GM19467 (cell line): Measurements from ENCODE around the gene MYL12A.
"Not testable (repeated sequence)": the region's sequence is repeated elsewhere in the genome, so short reads cannot be mapped to it uniquely, and the experiment has no call there.

Experiments
- ATAC-seq: cut with Tn5 transposase; IDR thresholded peaks from one replicate; pipeline ENCODE4 v1.9.1; 2021; ENCODE audit warnings: mild to moderate bottlenecking, moderate library complexity; ENCODE audit not compliant: unreplicated experiment

Gene MYL12A

DNA sequence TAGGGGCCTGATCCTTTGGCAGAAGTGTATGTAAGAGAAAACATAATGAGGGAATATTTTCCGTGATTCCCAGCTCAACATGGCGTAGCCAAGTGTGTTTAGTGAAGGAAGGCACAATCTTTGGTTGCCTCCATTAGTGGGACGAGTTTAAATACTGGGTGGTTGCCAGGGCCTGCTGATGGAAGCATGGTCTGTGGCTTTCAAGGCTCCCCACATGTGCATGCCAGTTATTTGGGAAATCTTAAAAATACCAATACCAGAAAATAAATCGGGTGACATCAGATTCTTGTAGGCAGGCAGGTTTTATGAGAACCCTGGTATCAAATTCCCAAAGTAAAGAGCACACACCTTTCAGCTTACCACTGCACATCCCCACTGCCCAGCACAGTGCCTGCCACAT is 7.1 kb downstream of the MYL12A start:
- ATAC-seq: no peak

DNA sequence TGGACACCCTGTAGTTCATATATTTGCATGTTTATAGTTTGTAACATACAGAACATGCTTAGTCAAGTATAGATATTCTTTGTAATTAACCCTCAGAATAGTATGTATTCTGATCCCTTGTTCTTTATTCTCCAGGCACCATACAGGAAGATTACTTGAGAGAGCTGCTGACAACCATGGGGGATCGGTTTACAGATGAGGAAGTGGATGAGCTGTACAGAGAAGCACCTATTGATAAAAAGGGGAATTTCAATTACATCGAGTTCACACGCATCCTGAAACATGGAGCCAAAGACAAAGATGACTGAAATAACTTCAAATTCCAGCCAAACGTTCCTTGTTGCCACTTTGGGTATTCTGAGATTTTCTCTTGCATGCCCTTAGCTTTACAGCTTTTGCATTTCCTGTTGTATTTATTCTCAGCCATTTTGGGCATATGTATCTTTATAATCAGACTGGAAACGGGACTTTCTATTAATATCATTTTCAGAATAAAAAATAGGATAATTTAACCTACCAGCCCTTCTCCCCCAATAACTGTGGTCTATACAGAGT is 8.1 kb downstream of the MYL12A start:
- no peak for ATAC-seq

DNA sequence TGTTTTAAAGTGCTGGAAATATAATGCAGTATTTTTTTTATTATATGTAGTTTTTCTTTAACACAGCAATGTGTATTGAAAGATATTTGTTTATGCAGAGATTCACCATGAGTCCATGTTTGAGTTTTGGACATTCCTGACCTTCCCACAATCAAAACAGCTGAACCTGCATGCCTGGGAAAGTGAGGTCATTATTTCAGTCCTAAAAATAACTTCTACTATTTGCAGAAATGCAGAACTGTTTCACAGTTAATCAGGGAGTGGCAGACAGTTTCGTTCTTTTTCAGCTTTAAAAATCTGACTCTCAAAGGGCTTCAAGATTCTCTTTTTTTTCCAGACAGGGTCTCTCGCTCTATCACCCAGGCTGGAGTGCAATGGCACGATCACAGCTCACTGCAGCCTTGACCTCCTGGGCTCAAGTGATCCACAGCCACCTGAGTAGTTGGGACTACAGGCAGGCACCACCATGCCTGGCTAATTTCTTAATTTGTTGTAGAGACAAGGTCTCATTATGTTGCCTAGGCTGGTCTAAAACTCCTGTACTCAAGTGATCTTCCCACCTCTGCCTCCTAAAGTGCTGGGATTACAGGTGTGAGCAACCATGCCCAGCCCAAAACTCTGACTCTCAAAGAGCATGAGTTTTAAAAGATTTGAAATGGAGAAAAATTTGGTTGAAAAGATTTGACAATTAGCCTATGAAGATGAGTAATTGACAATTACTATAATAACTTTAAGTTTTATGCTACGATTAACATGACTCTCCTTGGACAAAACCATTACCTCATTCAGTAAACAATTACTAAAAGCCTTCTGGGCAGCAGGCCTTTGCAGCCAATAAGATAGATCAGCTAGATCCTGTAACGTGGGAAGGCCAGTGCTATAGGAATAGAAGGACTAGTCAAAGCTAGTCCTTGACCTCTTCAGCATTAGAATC is 9.4 kb downstream of the MYL12A start:
- no peak for ATAC-seq

DNA sequence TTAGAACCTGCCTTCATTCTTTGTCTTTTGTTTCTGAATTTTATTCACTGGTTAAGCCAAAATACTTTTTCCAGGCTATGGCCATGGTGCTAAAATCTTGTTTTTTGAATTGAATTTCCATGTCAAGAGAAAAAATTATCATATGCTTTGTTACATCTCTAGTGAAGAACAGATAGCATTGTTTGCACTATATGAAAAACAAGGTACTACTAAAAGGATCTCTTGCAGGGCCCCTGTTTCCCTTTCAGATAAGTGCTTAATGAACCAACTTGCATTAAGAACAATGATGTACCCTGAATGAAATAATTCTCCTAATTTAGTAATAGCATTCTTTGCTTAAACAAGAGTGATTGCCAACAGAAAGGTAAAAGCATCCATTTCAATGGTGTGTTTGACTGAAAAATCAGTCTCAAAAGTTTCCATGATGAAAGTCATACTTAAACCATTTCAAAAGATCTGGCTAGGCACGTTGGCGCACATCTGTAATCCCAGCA is 10.1 kb downstream of the MYL12A start:
- no peak for ATAC-seq

DNA sequence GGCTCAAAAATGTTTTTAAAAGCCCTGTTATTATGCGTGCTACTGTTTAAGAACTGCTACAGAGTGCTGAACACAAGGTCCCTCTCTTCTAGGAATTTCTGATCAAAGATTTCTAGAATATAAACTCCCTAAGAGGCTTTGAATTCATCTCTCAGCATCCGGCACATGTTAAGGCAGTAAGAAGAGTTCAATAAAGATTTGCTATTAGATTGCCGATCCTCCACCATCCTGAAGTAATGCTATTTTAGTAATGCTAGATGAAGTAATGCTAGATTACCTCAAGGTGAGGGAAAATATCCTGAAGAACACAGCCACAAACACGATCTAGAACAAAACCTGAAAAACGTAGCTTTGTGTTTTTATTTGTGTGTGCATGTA is 13.4 kb downstream of the MYL12A start:
- ATAC-seq: no peak

DNA sequence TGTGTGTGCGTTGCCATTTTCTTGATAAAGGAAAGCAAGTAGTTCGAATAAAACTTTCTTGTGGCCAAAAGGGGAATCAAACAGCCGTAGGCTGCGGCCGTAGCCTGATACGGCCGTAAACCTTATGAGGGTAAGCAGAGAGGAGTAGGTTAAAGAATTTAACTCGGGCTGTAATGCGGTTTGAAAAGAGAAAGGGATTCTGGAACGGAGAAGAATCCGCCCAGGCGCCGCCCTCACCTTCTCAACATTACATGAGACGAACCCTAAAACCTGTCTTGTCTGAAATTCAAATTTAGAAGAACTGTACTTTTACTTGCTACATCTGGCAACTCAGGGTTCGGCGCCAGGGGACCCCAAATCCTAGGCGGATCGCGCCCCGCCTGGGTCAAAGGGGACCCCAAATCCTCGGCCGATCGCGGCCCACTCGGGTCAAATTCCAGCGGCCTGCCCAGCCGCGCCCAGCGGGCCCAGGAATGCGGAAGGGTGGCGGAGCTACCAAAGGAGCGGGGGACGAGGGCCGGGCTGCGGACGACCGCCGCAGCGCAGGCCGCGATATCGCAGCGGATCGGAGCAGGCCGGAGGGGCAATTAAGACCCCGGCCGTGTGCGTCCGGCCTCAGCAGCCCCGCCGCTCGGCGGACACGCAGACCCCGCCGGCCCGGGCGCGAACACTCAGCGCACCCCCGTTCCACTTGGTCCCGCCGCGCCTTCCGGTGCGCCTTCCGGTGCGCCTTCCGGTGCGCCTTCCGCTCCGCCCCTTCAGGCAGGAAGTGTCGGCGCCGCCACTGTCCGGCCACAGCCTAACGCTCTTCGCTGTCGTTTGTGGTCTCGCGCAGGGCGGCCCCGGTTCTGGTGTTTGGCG is 14.0 kb downstream of the MYL12A start, which contains the start of gene MYL12B:
TSS of gene MYL12B (plus strand) at position 761 of the 861 bp plus-strand sequence. CDS start 10,766 bp downstream, outside the sequence.
- peak; percentile 81 for ATAC-seq

DNA sequence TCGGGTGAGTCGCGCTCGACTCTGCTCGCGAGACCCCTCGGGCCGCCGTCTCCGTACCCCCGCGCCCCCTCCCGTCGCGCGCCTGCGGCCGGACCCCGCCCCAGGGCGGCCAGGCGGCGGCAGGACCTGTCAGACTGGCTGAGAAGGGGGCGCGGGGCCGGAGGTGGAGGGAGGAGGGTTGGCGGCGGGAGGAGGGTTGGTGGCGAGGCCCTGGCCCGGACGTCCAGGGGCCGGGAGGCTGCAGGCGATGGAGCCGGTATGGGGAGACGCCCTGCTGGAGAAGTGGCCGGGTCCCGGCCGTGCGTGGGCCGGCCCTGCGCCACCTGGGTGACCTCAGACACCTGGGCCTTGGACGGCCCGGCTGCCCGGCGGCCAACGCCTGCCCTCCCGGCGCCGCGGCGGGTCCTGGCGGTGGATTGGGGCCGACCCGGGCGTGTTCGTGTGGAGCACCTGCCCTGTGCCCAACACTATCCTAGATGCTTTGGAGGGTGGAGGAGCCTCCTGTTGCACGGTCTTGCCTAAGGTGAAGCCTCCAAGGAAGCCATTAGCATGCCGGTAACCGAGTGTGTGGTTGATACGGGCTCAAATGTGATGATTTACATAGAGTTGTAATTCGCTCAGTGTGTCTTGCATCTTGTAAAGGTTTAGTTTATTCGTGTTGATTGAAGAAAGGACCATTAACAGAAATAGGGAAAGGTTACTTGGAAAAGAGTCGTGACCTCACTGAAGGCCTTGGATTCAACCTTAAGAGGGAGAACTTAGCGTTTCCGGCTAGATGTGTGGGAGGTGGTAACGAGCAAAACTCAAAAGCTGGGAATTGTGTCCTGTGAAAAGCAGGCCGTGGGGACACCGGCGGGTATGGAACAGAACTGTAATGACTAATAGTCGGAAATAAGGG is 14.9 kb downstream of the MYL12A start:
- peak; percentile 27 for ATAC-seq

DNA sequence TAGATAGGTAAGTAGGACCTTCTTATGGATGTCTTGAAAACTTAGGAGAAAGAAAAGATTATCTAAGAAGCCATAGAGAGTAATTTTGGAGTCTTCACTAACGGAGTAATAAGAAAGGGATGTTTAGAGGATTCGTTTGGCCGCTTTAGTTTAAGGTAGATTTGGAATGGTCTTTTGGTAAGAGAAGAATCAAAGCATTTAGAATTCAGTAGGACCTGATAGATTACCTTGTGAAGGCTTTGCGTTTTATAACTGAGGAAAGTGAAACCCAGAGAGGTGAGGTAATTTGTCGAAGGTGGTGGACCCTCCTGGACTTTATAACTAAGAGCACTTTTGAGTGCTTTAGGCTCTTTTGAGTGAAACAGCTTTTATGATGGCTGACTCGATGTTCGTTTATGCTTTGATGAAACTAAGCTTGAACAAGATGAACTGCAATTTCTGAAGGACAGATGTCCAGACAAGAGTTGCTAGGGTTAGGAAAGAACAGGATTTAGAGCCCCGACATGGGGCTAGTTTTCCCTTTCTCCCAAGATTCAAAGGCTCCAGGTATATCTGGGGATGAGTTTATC is 15.6 kb downstream of the MYL12A start:
- ATAC-seq: no peak

DNA sequence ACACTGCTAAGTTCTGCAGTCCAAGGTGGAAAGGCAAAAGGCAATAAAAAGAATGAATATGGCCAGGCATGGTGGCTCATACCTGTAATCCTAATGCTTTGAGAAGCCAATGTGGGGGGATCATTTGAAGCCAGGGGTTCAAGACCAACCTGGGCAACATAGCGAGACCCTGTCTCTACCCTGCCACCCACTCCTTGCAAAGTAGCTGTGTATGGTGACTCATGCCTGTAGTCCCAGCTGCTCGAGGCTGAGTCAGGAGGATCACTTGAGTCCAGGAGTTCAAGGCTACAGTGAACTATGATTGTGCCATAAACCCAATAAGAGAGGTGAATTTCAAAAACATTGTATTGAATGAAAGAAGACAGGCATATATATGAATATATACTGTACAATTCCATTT is 16.8 kb downstream of the MYL12A start:
- ATAC-seq: no peak

DNA sequence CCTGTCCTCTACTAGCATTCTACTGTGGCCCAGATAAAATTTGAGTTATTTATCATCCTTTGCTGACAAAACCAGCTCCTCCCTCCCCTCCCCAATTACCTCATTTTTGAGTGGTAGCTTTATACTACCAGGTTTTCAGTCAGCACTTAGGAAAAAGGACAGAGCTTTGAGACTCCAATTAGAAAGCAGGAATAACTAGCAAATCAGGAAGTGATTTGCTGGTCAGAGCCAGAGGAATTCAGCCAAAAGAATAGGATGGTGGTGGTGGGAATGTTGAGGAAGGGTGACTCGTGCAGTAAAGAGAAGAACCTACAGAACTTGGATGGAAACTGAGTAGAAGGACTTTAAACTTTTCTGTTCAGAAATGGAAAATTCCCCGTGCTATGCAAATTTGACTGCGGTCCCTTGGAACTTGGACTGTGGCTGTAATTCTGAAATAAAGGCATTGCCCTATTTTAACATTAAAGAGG is 18.0 kb downstream of the MYL12A start:
- ATAC-seq: no peak

DNA sequence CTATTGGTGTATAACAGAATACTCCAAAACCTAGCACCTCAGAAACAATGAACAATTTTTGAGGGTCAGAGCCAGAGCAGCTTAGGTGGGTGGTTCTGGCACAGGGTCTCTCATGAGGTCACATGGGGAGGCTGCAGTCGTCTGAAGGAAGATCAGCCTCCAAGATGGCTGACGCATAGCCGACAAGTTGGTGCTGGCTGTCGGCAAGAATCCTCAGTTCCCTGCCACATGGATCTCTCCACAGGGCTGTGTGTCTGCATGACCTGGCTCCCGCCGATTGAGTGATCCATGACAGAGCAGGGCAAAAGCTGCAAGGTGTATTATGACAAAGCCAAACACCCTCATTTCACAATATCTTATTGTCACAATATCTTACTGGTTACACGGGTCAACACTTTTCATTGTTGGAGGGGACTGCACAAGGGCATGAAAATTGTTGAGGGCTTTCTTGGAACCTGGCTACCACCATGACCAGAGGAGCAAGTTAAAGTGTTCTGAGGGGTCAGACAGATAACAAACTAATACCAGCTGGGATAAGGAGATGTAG is 18.5 kb downstream of the MYL12A start:
- no peak for ATAC-seq

DNA sequence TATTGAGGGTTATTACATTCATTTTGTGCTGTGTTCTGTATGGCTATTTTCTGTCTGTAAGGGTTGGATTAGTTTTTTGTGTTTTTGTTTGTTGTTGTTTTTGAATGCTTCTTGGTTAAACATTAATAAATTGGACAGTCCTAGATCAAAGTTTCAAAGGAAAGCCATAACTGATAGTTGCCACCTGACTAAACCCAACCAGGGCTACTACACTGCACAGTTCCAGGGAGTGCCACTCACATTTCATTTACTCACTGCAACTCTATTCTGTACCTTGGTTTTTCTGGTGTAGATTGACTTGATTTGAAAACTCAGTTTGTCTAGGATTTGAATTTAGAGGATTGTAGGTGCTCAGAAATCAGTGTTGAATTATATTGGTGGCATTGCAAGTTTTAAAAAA is 20.7 kb downstream of the MYL12A start:
- no peak for ATAC-seq

DNA sequence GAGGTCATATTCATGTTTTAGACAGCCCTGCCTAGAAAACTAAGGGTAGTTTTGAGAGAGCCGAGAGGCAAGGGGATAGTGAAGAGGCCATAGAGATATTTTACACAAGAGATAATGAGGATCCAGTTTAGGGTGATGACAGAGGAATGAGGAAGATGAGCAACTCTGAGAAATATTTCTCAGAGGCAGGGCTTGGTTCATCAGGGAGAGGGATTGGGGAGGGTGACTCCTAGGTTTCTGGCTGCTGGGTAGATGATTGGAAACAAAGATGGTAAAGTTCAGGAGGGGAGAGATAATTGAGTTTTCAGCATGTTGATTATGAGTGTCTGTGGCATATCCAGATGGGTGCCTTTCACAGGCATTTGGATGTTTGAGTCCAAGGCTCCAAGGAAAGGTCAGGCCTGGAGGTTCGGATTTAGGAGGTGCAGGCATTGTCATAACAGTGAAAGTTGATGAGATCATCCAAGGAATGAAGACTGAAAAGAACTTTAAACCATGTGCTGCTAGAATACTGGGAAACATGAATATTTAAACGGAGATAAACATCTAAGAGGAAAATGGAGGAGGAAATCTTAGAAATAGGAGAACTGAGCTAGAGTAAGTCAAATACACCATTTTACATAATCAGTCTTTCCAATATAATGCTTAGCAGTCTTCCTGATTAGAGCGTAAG is 21.8 kb downstream of the MYL12A start:
- ATAC-seq: no peak

DNA sequence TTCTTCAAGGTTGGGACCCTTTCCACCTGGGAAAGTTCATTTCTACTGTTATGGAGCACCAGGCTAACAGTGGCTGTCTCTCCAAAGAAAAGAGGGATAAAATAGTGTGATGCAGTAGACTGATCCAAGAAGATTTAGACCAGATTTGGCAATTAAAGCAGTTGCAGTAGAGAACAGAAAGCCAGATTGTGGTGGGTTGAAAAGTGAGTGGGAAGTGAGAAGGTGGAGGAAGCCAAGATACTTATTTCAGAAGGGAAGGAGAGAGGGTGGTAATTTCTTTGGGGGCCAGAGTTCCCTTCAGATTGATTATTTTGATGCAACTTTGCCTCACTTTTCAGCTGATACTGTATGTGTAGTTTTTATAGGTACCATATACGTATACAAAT is 22.3 kb downstream of the MYL12A start:
- no peak for ATAC-seq

DNA sequence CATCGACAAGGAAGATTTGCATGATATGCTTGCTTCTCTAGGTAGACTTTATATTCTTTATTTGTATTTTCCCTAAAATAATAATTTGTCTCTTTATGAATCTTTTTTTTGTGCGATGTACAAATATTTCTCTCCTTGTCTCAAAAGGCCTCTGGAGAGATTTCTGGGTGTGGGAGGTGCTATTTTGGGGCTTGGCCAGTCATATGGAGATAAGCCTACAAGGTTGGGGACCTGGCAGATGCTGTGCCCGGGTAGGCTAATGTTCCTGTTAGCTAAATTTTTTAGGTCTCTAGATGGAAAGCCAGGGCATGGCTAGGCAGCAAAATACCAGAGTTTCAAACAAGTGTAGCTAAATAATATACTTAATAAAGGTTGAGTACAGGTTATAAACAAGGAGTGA is 25.4 kb downstream of the MYL12A start:
- no peak for ATAC-seq

DNA sequence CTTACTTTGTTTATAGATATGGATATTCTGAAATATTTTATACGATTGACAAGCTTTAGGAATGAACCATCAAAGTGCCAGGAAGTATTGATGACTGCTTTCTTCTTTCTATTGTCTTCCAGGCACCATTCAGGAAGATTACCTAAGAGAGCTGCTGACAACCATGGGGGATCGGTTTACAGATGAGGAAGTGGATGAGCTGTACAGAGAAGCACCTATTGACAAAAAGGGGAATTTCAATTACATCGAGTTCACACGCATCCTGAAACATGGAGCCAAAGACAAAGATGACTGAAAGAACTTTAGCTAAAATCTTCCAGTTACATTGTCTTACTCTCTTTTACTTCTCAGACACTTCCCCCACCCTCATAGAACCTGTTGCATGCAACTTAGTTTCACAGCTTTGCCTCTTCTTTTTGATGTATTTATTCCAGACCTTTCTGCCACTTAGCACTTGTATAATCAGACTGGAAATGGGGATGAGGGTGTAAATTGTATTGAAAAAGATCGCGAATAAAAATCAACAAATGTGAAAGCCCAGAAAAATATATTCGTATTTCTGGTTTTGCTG is 30.1 kb downstream of the MYL12A start:
- not testable (repeated sequence) for ATAC-seq

DNA sequence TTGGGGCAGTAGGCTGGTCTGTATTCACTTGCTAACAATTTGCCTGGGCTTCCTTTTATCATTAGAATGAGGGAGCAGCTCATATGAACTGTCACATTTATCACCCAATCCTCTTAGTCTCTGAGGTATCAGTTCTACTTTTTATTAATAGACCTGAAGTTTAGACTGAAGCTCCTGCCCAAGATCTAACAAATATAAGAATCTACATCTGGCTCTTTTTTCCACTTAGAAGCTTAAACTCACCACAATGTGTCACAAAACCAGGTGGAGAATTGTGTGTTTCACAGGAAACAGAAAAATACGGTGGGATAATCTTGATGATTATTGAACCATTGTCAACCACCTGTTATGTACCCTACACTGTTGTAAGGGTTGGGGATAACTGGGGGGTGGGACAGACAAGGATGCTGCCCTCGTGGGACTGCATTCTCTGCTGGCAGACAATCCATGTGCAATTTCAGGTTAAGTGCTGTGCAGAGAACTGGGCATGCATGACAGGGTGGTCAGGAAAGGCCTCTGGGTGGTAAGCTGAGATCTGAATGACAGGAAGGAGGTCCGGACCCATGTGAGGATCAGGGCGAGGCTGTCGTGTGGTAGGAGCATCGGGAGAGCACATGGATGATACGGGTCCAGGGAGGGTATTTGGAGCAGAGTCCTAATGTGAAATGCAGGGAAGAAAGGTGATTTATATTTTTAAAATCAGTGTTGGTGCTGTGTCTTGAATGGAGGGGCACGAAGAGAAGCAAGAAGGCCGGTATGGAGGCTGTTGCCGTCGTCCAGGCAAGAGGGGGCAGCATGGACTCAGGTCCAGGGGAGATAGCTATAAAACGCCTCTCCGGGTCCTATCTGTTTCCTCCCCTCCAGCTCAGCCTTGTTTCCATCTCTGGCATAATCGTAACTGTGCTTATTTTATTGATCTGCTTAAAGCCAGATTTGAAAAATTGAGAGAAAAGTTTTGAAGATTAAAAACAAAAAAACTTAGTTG is 31.9 kb downstream of the MYL12A start:
- ATAC-seq: no peak
